RCC 7860 (cell line): ENCODE measurements around the gene RPL18A.
"Not testable (repeated sequence)": the region's sequence is repeated elsewhere in the genome, so short reads cannot be mapped to it uniquely, and the experiment has no call there.

ENCODE experiments used
- DNase-seq: peaks from one replicate; pipeline ENCODE4 v3.0.0-alpha.2; 2015; ENCODE audit warnings: low spot score
- FAIRE-seq: peaks from 2 replicates; lab custom pipeline; 2012; peaks lifted over from hg19 to GRCh38; lab: Jason Lieb, UNC

Gene RPL18A

GRCh38 chr19:17866312-17866963 is 6.7 kb downstream of the RPL18A start:
- FAIRE-seq (no peak), DNase-seq (no peak)

DNA sequence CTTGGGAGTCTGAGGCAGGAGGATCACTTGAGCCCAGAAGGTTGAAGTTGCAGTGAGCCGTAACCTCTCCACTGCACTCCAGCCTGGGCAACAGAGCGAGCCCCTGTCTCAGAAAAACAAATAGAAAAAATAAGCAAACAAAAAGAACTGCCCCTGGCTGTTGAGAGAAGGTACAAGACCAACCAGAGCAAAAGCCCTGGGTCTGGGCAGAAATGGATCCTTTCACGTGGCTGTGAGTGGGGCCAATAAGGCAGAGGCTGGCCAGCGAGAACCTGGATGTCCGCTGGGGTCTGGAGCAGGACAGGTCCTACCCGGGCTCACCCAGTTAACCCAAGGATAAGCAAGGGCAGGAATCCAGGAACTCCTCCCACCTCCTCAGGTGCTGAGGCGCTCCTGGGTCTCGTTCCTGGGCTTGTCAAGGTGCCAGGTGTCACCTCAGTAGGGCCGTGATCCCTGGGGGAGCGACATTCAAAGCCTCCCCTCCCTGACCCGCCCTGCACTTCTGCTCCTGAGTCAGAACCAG is 7.3 kb downstream of the RPL18A start:
- no peak for FAIRE-seq
- DNase-seq, result no peak

- DNase-seq (no peak), FAIRE-seq (no peak)
Observed at GRCh38 chr19:17868669-17869068, 9.0 kb downstream of the RPL18A start.

DNA sequence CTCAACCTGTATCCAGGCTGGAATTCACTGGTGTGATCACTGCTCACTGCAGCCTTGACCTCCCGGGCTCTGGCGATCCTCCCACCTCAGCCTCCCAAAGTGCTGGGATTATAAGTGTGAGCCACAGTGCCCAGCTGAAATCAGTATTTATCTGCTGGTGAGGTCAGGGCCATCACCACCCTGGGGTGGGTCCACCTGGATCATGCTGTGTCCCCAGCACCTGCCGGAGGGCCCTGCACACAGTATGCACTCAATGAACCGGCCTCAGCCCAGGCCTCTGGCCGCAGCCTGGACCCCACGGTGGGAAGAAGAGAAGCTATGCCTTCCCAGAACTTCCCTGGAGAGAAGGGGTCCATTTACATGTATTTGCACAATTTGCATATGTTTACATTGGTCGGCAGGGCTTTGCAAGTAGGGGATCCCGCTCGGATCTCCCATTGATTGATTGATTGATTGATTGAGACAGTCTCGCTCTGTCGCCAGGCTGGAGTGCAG is 9.5 kb downstream of the RPL18A start:
- DNase-seq (no peak), FAIRE-seq (no peak)

- DNase-seq, result no peak
- no peak for FAIRE-seq
Observed at GRCh38 chr19:17871032-17871877, 11.5 kb downstream of the RPL18A start.

- no peak for DNase-seq
- FAIRE-seq, result no peak
Observed at GRCh38 chr19:17871878-17872250, 12.2 kb downstream of the RPL18A start, which contains the start of gene SLC5A5. SLC5A5 (plus strand) TSS chr19:17871945; CDS start chr19:17872320, 375 bp downstream.

DNA sequence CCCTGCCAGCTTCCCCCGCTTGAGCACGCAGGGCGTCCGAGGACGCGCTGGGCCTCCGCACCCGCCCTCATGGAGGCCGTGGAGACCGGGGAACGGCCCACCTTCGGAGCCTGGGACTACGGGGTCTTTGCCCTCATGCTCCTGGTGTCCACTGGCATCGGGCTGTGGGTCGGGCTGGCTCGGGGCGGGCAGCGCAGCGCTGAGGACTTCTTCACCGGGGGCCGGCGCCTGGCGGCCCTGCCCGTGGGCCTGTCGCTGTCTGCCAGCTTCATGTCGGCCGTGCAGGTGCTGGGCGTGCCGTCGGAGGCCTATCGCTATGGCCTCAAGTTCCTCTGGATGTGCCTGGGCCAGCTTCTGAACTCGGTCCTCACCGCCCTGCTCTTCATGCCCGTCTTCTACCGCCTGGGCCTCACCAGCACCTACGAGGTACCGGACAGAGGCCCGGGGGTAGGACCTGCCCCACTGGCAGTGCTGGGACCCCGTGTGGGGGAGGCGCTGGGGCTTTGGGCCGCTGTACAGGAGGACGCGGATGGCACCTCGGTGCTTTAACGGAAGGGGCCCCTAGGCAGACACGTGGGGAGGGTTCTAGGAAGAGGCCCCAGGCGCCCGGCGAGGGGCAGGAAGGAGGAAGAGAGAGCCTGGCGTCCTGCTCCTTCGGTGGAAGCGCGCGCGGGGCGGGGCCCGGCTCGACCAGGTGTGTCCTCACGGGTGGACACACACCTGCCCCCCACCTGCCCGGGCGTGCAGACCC is 12.7 kb downstream of the RPL18A start:
- no peak for DNase-seq
- no peak for FAIRE-seq

DNA sequence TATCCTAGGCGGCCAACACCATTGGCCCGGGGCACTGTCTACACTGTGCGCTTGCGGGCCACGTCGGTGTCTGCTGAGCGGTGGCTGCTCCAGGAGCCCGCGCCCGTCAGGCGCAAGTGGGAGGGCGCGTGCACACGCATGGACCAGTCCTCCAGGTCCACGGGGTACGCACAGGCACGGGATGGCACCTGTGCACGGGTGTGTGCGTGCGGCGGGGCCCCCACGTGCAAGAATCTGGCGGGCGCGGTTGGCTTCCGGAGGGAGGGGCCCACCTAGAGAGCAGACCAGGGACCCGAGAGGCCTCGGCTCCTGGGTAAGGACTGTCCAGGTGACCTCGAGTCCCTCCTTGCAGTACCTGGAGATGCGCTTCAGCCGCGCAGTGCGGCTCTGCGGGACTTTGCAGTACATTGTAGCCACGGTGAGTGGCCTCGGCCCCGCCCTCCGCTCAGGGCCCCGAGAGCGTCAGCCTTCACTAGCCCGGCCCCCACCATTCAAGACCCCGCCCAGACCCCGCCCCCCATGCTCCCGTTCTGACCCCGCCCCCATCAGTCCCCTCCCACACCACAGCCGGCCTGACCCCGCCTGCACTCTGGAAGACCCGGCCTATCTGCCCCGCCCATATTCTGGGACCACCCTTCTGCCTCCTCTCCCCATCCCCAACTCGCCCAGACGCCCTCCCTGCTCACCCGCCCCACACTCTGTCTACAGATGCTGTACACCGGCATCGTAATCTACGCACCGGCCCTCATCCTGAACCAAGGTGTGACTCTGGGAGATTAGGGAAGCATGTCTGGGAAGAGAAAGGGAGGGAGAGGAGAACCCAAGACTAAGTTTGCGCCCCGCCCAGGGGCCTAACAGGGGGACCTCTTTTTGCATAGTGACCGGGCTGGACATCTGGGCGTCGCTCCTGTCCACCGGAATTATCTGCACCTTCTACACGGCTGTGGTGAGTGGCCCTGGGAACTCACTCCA is 14.4 kb downstream of the RPL18A start:
- FAIRE-seq, result no peak
- no peak for DNase-seq

GRCh38 chr19:17874758-17875135 is 15.0 kb downstream of the RPL18A start:
- DNase-seq (no peak), FAIRE-seq (no peak)

- FAIRE-seq (no peak), DNase-seq (no peak)
Observed at GRCh38 chr19:17877696-17878095, 18.0 kb downstream of the RPL18A start.

DNA sequence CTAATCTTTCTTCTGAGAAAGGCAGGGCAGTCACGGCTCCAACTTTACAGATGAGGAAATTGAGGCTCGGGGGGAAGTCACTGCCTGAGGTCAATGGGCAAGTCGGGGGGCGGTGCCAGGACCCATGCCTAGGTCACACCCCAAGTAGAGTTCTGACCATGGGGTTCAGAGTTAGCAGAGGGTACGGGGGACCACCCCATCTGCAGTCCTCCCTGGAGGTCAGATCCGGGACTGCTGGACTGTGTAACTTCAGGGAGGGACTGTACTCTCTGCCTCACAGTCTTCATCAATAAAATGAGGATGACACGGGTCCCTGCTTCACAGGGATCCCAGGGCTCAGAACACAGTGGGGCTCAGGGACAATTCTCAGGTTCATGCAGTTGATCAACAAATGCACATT is 19.8 kb downstream of the RPL18A start:
- FAIRE-seq (no peak), DNase-seq (no peak)

- FAIRE-seq (no peak), DNase-seq (no peak)
Observed at GRCh38 chr19:17881701-17882100, 22.0 kb downstream of the RPL18A start.

GRCh38 chr19:17883627-17884410 is 24.1 kb downstream of the RPL18A start:
- DNase-seq, result no peak
- FAIRE-seq, result no peak

GRCh38 chr19:17886515-17886914 is 26.8 kb downstream of the RPL18A start:
- FAIRE-seq (no peak), DNase-seq (no peak)

GRCh38 chr19:17887221-17887620 is 27.5 kb downstream of the RPL18A start:
- not testable (repeated sequence) for DNase-seq, FAIRE-seq

- DNase-seq, result no peak
- no peak for FAIRE-seq
Observed at GRCh38 chr19:17888260-17888659, 28.6 kb downstream of the RPL18A start.

DNA sequence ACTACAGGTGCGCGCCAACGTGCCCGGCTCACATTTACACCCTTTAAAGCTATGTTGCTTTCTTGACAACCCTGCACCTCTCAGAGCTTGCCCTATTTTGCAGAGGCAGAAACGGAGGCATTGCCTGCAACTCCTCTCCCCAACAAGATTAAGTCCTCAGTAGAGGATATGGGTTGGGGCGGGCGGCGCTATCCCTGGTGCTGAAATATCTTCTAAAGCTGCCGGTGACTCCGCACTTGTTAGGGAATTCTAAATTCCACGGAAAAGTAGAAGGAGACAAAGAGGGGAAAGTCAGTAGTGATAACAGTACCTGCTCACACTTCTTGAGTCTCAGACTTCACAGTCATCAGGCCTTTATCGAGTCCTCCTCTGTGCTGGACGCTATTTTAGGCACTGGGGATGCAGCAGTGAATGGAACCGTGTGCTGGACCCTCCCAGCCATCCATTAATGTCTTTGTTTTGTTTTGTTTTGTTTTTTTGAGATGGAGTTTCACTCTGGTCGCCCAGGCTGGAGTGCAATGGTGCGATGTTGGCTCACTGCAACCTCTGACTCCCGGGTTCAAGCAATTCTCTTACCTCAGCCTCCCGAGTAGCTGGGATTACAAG is 30.0 kb downstream of the RPL18A start:
- DNase-seq (no peak), FAIRE-seq (no peak)

DNA sequence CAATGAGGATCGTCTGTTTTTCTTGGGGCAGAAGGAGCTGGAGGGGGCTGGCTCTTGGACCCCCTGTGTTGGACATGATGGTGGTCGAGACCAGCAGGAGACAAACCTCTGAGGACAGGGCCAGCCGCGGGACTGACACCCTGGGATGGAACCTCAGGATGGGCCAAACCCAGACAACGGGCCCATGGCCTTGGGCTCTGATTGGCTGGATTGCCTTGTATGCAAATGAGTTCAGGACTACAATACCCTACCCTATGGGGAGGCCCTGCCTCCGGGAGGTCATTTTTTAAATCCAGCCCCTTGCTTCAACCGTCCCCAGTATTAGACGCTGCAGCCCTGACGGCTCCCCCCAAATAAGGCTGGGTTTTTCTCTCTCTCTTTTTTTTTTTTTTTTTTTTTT is 34.1 kb downstream of the RPL18A start:
- FAIRE-seq (no peak), DNase-seq (no peak)

GRCh38 chr19:17902701-17903100 is 43.0 kb downstream of the RPL18A start:
- no peak for DNase-seq
- FAIRE-seq, result no peak
